K562 (cell line): Measurements from ENCODE around the gene FASTK. TPM values are rescaled to one million over a fixed set of nuclear protein-coding genes. Genes with fewer than 3 reads are reported as not detected.

ENCODE experiments used
- CBX3 ChIP-seq, 2 experiments: IDR thresholded peaks; 1 replicate in 1 of 2; 2 replicates in 1 of 2; pipeline ENCODE4 v1.6.1; 2012; ENCODE audit warnings: inconsistent platforms in 2 of 2, low read length in 2 of 2, borderline replicate concordance in 1 of 2, control low read depth in 1 of 2
- CCNT2 ChIP-seq: IDR thresholded peaks from 2 replicates; pipeline ENCODE4 v1.6.1; 2011; ENCODE audit warnings: borderline replicate concordance, low read depth, mild to moderate bottlenecking, moderate library complexity, mixed read lengths, low read length; ENCODE audit not compliant: insufficient read length; ENCODE audit errors: extremely low read depth
- CHCHD3 ChIP-seq: fragments of 250-450 bp; sonication (Bioruptor Pico); IDR thresholded peaks from 2 replicates; pipeline ENCODE4 v2.1.2; 2022; ENCODE audit warnings: mild to moderate bottlenecking
- CHD4 ChIP-seq: fragments of 200-600 bp; sonication (generic); IDR thresholded peaks from 3 replicates; pipeline ENCODE4 v1.6.1; 2012; ENCODE audit warnings: low read depth, mild to moderate bottlenecking, mixed read lengths, low read length, inconsistent platforms; ENCODE audit not compliant: insufficient read depth, insufficient replicate concordance, poor library complexity, severe bottlenecking
- CTBP1 ChIP-seq: fragments of 450-650 bp; IDR thresholded peaks from 2 replicates; pipeline ENCODE4 v1.6.1; 2016; ENCODE audit warnings: borderline replicate concordance
- FOSL1 ChIP-seq: fragments of 200-800 bp; sonication (Bioruptor generic); conservative IDR thresholded peaks from 2 replicates; pipeline ENCODE4 v1.6.1; 2016; ENCODE audit warnings: missing genetic modification characterization, missing compliant biosample characterization
- GATAD2B ChIP-seq: fragments of 450-650 bp; IDR thresholded peaks from 2 replicates; pipeline ENCODE4 v1.6.1; 2017; ENCODE audit warnings: mild to moderate bottlenecking, borderline replicate concordance
- KLF1 ChIP-seq: fragments of 450-650 bp; IDR thresholded peaks from 2 replicates; pipeline ENCODE4 v1.6.1; 2016; ENCODE audit warnings: missing genetic modification characterization, missing compliant biosample characterization
- NBN ChIP-seq: fragments of 450-650 bp; IDR thresholded peaks from 2 replicates; pipeline ENCODE4 v1.6.1; 2016; ENCODE audit warnings: low read depth, mild to moderate bottlenecking
- NR2F6 ChIP-seq: fragments of 450-650 bp; formaldehyde crosslinking; IDR thresholded peaks from 2 replicates; pipeline ENCODE4 v1.4.0; 2020; ENCODE audit warnings: mild to moderate bottlenecking
- STAT5B ChIP-seq: fragments of 250-450 bp; sonication (Bioruptor Pico); IDR thresholded peaks from 2 replicates; pipeline ENCODE4 v1.8.0; 2021; ENCODE audit warnings: mild to moderate bottlenecking, inconsistent platforms
- TAF15 ChIP-seq: fragments of 200-400 bp; formaldehyde crosslinking; IDR thresholded peaks from 2 replicates; pipeline ENCODE4 v1.6.1; 2017; ENCODE audit warnings: mild to moderate bottlenecking, low read depth, low read length, moderate library complexity
- TCF7 ChIP-seq: sonication (generic); IDR thresholded peaks from 2 replicates; pipeline ENCODE4 v1.6.1; 2016; ENCODE audit warnings: antibody characterized with exemption, borderline replicate concordance
- ZFPM2 ChIP-seq: fragments of 250-450 bp; sonication (Bioruptor Pico); IDR thresholded peaks from 2 replicates; pipeline ENCODE4 v1.5.1; 2022; ENCODE audit warnings: mild to moderate bottlenecking
- ZNF12 ChIP-seq: sonication (generic); formaldehyde crosslinking; IDR thresholded peaks from 2 replicates; pipeline ENCODE4 v1.4.0; 2020; ENCODE audit warnings: mild to moderate bottlenecking, missing genetic modification reagents
- ZNF644 ChIP-seq: fragments of 200-800 bp; sonication (Bioruptor generic); IDR thresholded peaks from 2 replicates; pipeline ENCODE4 v1.6.1; 2016; ENCODE audit warnings: low read depth, missing genetic modification characterization, missing compliant biosample characterization
- ZNF77 ChIP-seq: fragments of 250-450 bp; sonication (Bioruptor Pico); IDR thresholded peaks from 2 replicates; pipeline ENCODE4 v1.5.0; 2020
- polyA plus RNA-seq, 8 experiments: library from polyadenylated mRNA; depleted of rRNA in 4 of 8; stranded (reverse) in 5 of 8; unstranded in 3 of 8; fragments of >200 nt; fragmentation: Nextera tagmentation in 2 of 8; fragmentation: Illumina TruSeq in 1 of 8; extraction: Ambion mirVana in 2 of 8; extraction: Trizol in 1 of 8; gene quantifications; 2 replicates each; pipeline versions ENCODE4 v1.2.1 to v1.2.3, GENCODE V29; 2011 to 2014; ENCODE audit warnings: inconsistent platforms in 1 of 8, missing spikeins in 1 of 8
- total RNA-seq, 7 experiments: library from RNA; depleted of rRNA in 6 of 7; stranded (reverse); fragments of >200 nt in 6 of 7; fragmentation: Illumina TruSeq in 2 of 7; extraction: Trizol in 2 of 7; gene quantifications; 2 replicates each; pipeline versions ENCODE4 v1.2.1 to v1.2.3, GENCODE V29; 2011 to 2021; ENCODE audit warnings: low replicate concordance in 1 of 7
- TF ChIP-seq, protein P1 (sequence below), 2 experiments: IDR thresholded peaks in 1 of 2; conservative IDR thresholded peaks in 1 of 2; 2 replicates each; pipeline ENCODE4 v1.6.1; 2016; ENCODE audit warnings: low read depth in 2 of 2, mild to moderate bottlenecking in 1 of 2, missing compliant biosample characterization in 1 of 2, missing genetic modification characterization in 1 of 2, moderate library complexity in 1 of 2
- TF ChIP-seq, protein P2 (sequence below): IDR thresholded peaks from 2 replicates; pipeline ENCODE4 v1.6.1; 2011; ENCODE audit not compliant: insufficient read length; ENCODE audit errors: extremely low read depth
- TF ChIP-seq, protein P3 (sequence below): sonication (generic); formaldehyde crosslinking; IDR thresholded peaks from 2 replicates; pipeline ENCODE4 v1.8.0; 2023; ENCODE audit warnings: mild to moderate bottlenecking, missing genetic modification reagents
- TF ChIP-seq, protein P4 (sequence below): IDR thresholded peaks from 2 replicates; pipeline ENCODE4 v1.6.1; 2014; ENCODE audit warnings: antibody characterized with exemption

Gene FASTK
- total and polyA plus RNA-seq, 9 of the 15 experiments (the other 6 are each of a cell fraction or from before 2014, with no cell fraction given) = 0.51 to 150 (median 48.2) TPM

DNA sequence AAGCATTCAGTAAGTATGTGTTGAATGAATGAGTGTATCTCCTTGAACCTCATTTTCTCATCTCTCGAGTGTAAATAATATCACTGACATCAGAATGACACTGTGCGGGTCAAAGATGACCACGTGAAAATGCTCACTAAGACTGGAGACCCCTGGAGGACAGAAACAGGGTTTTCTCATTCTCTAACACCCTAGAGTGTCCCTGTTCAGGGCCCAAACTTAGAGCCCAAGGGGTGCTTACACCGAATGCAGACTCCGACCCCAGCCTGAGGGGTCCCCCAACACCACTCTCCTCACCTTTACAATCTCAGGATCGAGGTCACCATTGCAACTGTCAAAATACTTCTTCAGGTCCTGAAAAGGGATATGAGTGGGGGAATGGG is 24.3 kb downstream of the FASTK start (continued):
- no peak for TF ChIP-seq FOSL1 (tag)
- TF ChIP-seq CBX3 (IDR thresholded peaks at IDR 0.05; ENCODE audit: borderline replicate concordance in 1 of 2, low read length in 2 of 2) = peak in 1 of 2 experiments; percentile 73; a peak in 1 of 3 replicates
- no peak for TF ChIP-seq TCF7
- peak; percentile 77; the same call in 1 of the 2 replicates for TF ChIP-seq NBN
- TF ChIP-seq, protein P1, sequence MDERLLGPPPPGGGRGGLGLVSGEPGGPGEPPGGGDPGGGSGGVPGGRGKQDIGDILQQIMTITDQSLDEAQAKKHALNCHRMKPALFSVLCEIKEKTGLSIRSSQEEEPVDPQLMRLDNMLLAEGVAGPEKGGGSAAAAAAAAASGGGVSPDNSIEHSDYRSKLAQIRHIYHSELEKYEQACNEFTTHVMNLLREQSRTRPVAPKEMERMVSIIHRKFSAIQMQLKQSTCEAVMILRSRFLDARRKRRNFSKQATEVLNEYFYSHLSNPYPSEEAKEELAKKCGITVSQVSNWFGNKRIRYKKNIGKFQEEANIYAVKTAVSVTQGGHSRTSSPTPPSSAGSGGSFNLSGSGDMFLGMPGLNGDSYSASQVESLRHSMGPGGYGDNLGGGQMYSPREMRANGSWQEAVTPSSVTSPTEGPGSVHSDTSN (CRISPR knock-in tag; IDR thresholded peaks at IDR 0.05; ENCODE audit: low read depth) = no peak
- TF ChIP-seq, protein P1 (tag; conservative IDR thresholded peaks at IDR 0.05; ENCODE audit: low read depth) = 0 out of 2 replicates have a peak, but pooled peaks have one; percentile 42
- no peak for TF ChIP-seq ZNF77 (CRISPR knock-in tag)
- TF ChIP-seq KLF1 = no peak
- no peak for TF ChIP-seq NR2F6 (CRISPR knock-in tag)
- no peak for TF ChIP-seq CCNT2
- no peak for TF ChIP-seq ZFPM2 (CRISPR knock-in tag)
- no peak for TF ChIP-seq ZNF644
- TF ChIP-seq TAF15 = no peak
- TF ChIP-seq, protein P2, sequence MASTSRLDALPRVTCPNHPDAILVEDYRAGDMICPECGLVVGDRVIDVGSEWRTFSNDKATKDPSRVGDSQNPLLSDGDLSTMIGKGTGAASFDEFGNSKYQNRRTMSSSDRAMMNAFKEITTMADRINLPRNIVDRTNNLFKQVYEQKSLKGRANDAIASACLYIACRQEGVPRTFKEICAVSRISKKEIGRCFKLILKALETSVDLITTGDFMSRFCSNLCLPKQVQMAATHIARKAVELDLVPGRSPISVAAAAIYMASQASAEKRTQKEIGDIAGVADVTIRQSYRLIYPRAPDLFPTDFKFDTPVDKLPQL = no peak
- no peak for TF ChIP-seq STAT5B (CRISPR knock-in tag)
- no peak for TF ChIP-seq CHD4
- TF ChIP-seq, protein P3, sequence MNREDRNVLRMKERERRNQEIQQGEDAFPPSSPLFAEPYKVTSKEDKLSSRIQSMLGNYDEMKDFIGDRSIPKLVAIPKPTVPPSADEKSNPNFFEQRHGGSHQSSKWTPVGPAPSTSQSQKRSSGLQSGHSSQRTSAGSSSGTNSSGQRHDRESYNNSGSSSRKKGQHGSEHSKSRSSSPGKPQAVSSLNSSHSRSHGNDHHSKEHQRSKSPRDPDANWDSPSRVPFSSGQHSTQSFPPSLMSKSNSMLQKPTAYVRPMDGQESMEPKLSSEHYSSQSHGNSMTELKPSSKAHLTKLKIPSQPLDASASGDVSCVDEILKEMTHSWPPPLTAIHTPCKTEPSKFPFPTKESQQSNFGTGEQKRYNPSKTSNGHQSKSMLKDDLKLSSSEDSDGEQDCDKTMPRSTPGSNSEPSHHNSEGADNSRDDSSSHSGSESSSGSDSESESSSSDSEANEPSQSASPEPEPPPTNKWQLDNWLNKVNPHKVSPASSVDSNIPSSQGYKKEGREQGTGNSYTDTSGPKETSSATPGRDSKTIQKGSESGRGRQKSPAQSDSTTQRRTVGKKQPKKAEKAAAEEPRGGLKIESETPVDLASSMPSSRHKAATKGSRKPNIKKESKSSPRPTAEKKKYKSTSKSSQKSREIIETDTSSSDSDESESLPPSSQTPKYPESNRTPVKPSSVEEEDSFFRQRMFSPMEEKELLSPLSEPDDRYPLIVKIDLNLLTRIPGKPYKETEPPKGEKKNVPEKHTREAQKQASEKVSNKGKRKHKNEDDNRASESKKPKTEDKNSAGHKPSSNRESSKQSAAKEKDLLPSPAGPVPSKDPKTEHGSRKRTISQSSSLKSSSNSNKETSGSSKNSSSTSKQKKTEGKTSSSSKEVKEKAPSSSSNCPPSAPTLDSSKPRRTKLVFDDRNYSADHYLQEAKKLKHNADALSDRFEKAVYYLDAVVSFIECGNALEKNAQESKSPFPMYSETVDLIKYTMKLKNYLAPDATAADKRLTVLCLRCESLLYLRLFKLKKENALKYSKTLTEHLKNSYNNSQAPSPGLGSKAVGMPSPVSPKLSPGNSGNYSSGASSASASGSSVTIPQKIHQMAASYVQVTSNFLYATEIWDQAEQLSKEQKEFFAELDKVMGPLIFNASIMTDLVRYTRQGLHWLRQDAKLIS (CRISPR knock-in tag) = no peak
- TF ChIP-seq GATAD2B = no peak
- TF ChIP-seq, protein P4, sequence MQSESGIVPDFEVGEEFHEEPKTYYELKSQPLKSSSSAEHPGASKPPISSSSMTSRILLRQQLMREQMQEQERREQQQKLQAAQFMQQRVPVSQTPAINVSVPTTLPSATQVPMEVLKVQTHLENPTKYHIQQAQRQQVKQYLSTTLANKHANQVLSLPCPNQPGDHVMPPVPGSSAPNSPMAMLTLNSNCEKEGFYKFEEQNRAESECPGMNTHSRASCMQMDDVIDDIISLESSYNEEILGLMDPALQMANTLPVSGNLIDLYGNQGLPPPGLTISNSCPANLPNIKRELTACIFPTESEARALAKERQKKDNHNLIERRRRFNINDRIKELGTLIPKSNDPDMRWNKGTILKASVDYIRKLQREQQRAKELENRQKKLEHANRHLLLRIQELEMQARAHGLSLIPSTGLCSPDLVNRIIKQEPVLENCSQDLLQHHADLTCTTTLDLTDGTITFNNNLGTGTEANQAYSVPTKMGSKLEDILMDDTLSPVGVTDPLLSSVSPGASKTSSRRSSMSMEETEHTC = peak; percentile 58; the same call in 1 of the 2 replicates
- TF ChIP-seq ZNF12 (CRISPR knock-in tag) = no peak
- peak; percentile 35; the same call in 1 of the 2 replicates for TF ChIP-seq CTBP1
- TF ChIP-seq CHCHD3 (CRISPR knock-in tag) = no peak
